Measurements from ENCODE around the gene RSPH6A.
"Not testable (repeated sequence)": the region's sequence is repeated elsewhere in the genome, so short reads cannot be mapped to it uniquely, and the experiment has no call there.

RSPH6A gene

DNA sequence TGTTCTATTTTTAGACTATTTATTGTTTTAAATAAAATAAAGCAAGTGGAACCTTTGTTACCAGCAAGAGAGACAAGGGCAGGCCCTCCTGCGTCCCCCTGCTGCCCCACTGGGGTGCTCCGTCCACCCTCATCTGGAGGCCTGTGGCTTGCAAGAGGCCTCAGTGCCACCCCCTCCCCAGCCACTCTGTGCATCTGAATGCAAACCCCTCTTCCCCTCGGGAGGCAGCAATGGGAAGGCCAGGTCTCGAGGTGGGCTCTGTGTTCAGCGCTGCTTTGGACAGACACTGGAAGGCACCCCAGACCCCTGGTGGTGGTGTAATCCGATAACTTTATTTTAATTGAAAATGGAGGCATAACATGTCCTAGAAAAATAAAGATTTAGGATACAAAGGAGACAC, 50.6 kb downstream of the RSPH6A start:
- no peak for DNase-seq

DNA sequence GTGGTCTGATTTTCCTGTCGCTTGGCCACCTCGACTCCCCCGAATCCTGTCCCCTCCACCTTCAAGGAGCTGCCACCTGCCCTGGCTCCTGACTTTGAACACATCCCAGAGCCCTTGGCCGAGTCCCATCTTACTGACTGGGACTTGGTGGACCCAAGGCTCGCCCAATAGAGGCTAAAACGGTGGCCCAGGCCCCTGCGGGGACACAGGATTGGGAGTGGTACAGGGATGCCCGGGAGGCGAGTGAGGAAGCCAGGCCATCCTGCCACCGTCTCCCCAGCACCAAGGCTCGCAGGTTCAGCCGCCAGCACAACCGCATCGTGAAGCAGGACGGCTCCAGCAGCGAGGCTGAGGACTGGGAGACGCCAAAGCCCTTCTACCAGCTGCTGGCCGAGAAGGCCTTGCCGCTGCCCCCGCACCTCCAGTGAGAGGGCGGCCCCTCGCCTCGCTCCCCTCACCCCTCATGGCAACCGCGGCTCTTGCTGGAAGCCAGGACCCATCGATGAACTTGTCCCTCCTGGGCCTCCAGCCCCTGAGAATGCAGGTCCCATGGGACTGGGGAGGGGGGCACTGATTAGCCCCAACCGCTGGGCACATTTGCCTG, 51.3 kb downstream of the RSPH6A start:
- no peak for DNase-seq

DNA sequence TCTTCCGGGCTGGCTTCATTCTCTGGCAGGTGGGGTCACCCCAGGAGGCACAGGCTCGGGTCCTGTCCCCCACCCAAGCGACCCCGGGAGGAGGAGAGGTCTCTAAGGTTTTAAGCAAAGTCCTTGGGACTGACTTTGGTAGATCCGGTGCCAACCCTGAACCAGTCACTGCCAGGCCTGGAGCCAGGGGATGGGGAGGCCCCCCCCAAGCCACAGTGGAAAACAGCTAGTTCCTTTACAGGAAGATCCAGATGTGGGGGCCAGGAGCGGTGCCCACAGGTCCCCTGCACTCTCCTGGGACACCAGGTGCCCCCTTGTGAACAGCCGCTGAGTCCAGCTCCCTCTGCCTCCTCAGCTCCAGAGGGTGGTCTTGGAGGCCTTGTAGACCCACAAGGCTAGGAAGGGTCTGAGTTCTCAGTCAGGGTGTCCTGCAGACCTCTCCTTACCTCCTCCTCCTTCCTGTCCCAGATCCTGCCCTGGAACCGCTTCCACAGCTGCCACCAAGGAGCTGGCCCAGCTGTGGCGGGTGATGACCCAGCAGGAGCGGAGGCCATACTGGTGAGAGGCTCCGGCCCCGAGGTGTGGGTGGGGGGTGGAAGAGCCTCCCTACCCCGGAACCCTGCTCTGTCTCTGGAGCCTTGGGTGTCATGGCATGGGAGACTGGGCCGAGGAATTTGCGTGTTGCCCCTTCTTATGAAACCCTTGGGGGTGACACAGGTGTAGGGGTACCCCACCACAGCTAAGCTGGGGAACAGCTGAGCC, 52.1 kb downstream of the RSPH6A start:
- DNase-seq, result no peak

DNA sequence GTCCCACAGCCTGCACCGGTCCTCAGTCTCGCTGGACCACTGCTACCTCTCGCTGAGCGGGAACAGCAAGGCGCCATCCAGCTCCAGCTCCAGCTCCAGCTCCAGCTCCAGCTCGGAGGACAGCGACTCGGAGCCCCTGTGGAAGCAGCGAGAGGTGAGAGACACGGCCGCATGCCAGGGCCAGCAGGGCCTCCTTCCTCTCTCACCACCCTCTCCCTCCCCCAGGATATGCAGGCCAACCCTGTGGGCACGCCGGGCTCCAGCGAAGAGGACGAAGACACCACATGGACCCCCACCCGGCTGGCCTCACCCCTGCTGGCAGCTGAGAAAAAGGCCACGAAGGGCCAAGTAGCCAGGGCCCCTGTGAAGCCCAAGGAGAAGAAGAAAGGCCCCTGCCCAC, 53.4 kb downstream of the RSPH6A start:
- DNase-seq, result no peak

DNA sequence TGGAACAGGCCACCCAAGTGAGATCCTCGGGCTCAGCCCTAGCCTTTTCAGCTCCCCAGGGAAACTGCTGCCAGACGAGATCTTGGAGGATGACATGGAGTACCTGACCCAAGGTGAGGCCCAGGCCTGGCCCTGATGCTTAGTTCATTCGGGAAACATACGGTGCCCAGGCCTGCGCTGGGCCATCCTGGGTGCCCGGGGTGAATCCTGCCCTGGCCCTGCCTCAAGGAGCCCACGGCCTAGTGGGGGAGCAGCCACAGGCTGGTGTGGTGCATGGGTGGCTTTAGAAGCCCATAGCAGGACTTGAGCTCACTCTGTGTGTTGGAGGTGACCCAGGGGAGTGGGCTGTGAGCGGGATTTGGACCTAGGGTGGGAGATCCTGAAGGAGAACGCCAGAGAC, 56.2 kb downstream of the RSPH6A start:
- DNase-seq, result no peak

DNA sequence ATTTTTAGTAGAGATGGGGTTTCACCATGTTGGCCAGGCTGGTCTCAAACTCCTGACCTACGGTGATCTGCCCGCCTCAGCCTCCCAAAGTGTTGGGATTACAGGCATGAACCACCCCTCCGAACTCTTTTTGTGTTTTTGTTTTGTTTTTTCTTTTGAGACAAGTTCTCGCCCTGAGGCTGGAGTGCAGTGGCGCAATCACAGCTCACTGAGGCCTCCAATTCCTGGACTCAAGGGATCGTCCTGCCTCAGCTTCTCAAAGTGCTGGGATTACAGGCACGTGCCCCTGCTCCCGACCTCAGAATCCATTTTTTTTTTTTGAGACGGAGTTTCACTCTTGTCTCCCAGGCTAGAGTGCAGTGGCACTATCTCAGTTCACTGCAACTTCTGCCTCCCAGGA, 57.4 kb downstream of the RSPH6A start:
- no peak for DNase-seq

DNA sequence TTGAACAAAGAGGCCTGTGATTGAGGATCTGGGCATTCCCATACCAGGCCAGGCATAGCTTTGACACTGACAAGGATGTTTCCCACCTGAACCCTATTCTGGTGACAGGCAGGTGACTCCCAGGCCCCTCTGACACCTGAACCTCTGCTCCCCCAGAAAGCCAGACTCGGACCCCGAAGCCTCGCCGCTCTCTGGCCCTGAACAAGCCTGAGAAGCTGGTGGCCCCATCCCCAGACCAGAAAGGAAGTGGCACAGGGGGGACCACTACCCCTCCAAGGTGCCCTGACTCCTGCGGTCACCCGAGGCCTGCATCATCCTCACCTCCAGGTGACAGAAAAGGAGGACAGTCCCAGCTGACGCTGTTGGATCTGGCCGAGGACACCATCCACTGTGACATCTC, 60.8 kb downstream of the RSPH6A start:
- no peak for DNase-seq

DNA sequence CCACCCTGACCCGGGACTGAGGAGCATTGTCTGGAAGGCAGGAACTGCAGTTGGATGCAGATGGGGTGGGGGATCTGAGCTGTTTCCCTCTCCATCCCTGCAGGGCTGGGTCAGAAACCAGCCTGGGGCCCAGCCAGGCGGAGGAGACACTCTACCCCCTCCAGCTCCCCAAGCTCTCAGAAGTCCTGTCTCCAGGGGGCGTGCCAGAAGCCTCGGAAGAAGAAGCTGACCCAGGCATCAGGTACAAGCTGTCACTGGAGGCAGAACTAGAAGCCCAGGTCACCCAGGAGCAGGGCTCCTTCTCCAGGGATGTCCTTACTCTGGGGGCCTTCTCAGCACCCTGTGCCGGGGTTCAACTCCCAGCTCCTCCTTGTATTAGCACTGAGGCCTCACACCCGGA, 61.6 kb downstream of the RSPH6A start:
- no peak for DNase-seq

DNA sequence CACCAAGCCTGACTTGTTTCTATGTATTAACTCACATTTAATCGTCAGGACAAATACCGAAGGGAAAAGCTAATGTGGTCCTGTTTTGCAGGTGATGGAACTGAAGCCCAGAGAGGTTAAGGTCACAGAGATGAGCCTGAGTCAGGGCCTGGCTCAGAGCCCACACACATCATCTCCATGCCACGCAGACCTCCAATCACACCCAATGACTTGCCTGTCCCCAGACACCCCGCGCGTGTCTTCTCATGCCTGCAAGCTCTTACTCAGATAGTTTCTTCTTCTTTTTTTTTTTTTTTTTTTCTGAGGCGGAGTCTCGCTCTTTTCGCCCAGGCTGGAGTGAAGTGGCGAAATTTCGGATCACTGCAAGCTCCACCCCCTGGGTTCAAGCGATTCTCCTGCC, 62.5 kb downstream of the RSPH6A start:
- no peak for DNase-seq

DNA sequence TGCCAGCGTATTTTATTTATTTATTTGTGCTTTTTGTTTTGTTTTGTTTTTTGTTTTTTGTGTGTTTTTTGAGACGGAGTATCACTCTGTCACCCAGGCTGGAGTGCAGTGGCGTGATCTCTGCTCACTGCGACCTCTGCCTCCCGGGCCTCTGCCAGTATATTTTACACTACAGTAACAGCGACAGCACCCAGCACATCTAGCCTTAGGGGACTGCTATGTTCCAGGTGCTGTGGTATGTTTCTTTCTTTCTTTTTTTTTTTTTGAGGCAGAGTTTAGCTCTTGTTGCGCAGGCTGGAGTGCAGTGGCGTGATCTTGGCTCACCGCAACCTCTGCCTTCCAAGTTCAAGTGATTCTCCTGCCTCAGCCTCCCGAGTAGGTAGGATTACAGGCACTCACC, 63.6 kb downstream of the RSPH6A start:
- DNase-seq, result not testable (repeated sequence)

DNA sequence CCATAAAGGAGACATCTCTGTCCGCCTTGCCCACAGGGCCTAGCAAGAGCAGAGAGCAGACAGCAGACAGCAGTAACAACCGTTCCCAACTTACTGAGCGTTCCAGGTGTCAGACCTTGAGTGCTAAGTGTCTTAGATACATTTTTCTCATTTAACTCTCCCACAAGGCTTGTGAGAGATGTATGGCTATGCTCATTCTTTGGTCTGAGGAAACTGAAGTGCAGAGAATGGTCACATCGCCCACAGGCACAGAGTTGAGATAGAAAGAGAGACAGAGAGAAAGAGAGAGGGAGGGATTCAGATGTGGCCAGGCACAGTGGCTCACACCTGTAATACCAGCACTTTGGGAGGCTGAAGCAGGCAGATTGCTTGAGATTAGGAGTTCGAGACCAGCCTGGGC, 67.6 kb downstream of the RSPH6A start:
- no peak for DNase-seq

DNA sequence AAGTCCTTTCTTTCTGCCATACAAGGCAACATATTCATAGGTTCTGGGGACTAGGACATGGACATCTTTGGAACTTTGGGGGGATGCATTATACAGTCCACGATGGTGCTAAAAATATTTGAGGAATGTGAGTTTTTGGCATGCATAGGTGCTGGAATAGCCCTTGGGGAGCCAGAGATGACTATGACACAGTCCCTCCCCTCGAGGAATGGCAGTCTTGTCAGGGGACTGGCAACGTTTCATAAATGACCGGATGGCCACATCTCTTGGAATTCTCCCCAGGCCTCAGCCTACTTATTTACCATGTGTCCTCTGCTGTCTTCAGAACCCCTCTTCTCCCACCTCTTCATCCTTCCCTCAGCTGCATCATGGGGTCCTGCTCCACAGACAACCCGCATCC, 68.2 kb downstream of the RSPH6A start:
- no peak for DNase-seq

All from cortex of kidney (tissue), 1 donor.